HG03575 (cell line): ENCODE measurements around the gene HPGD.
A peak's percentile ranks its signal among the peaks of the same experiment; 100 is the strongest.

Experiments
- ATAC-seq: cut with Tn5 transposase; IDR thresholded peaks from one replicate; pipeline ENCODE4 v1.9.1; 2021; ENCODE audit not compliant: unreplicated experiment, insufficient number of reproducible peaks, low FRiP score; ENCODE audit errors: extremely low read depth

The HPGD gene

DNA sequence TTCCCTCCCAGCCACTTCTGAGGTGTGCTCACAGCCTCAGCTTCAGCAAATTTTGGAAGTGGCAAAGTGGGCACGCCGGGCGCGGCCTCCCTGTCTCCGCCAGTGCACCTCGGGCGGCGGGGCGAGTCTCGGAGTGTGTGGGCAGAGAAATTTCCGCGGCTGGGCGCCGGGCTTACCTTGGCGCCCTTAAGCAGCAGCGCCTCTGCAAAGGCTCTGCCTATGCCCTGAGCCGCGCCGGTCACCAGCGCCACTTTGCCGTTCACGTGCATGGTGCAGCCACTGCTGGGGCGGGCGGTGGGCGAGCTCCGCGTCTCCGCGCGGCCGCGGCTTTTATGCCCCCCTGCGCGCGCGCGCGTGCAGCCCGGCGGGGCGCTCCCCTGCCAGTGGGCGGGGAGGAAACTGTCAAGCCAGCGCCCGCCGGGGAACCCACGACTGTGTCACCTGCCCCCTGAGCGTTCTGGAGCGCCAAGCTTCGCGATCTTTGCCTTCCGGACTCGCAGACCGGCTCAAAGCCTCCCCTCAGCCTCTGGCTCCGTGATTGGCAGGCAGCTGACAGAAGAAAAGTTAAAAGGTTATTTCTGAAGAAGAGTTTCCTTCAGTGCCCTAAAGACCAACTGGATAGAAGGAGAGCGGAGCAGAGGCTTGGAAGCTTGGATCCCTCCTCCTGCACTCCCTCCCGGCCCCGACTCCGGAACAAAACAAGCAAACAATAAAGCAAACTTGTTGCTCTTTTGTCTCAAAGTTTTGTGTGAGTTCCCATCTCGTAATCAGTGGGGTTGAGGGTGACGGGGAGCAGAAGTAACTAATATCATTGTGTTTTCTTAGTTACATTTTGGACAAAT, at the start of gene HPGD:
TSS of gene HPGD (minus strand) at position 306 of the 842 bp plus-strand sequence. CDS start at position 269, 37 bp downstream.
- ATAC-seq, result no peak

GRCh38 chr4:174564529-174564928, 42.2 kb upstream of the HPGD start:
- no peak for ATAC-seq

- ATAC-seq, result no peak
Measured at GRCh38 chr4:174563399-174563798, 41.1 kb upstream of the HPGD start.

DNA sequence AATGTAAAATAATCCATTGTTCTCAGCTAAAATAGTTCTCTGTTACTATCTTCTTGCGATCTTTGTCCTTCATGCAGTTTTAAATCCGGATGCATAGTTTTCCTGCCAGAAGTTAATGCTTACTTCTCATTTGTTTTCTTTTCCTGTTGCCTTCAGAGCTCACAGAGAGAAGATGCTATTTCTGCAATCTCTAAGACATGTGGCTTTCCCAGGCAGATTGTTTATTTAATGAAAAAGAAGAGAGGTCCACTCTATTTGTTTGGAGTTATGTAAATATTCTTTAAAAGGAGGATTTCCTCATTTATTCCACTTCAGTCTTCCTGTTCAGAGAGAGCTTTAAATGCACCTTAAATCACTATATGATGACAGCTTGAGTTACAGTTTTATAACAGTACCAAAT, 39.3 kb upstream of the HPGD start:
- ATAC-seq, result no peak

DNA sequence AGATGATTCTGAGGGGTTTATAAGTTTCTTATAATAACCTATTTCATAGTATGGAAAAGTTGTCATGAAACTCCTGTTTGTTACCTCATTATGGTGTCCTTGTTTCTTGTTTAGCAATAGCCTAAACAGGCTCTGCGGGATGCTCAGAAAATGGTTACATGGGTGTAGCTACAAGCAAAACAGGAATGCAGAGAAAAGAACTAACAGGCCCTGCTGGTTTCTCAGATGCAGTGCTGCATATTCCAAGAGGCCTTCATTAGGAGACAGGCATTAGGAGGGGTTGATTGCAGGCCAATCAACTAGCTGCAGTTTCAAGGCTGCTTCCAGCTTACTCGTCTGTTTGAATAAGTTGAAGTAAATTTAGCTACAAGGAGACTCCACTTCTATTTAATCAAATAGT, 37.6 kb upstream of the HPGD start:
- ATAC-seq, result no peak

DNA sequence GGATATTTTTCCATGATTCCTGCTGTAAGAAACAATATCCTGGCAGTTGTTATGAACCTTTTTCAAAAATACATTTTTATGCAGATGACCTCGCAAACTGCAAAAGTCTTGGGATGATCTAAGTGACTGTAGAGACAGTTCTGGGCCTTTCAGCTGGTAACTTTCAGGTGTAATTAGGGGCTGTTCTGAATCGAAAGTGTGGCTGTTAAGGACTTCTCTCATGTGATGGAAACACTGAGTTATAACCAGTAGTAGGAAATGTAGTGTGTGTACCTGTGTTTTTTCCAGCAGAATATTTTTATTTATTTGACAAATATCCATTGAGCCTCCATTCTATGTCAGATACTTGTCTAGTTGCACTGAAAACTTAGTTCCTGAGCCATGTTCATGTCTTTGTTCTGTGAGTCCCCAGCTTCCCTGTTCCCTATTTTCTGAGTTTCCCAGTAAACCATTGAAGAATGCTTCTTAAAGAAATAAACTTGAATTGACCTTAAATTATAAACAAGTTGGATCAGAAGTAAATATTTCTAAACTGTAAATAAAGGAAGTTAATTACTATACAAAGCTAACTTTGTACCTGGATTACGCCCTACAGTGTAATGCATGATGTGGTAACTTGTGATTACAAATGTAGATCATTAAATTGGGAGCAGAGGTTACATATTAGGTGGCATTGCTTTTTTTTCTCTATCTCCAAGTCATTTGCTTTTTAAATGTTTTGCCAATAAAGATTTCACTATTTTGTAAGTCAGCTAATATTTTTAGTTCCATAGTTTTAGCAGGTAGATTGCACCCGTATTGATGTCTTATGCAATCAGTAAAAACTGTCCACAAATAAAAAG, 33.7 kb upstream of the HPGD start:
- no peak for ATAC-seq

GRCh38 chr4:174554231-174554728, 32.0 kb upstream of the HPGD start:
- ATAC-seq, result no peak

DNA sequence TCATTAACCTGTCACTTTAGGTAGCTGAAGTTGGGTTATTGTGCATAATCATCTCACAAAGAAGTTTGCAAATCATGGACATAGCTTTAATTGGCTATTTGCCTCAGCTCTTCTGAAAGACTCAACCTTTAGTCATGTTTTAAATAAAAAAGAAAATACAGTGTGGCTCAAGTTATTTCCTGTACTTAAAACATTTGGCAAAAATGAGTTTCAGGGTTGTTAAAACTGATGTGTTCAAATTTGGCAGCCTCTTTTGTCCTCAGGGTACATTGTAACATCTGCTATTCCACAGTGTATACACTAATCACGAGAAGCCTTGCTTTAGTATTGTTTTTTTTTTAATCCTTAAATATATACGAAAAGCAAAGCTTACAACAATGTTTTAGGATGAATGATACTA, 31.5 kb upstream of the HPGD start:
- ATAC-seq, result no peak

DNA sequence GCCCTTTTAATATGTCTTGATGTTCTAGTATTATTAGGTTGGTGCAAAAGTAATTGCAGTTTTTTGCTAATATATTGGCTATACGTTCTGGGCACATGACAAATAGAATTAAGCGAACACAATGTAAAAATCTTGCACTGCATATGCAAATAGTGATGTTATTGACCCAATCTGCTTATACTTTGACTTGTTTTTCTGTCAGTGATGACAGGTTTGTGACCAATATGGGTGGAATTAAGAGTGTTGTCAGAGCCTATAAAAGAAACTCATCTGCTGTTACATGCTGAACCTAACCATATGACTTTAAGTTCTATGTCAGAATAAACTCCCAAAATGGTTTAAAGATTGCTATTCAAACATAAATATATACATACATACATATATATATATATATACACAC, 30.7 kb upstream of the HPGD start:
- no peak for ATAC-seq

DNA sequence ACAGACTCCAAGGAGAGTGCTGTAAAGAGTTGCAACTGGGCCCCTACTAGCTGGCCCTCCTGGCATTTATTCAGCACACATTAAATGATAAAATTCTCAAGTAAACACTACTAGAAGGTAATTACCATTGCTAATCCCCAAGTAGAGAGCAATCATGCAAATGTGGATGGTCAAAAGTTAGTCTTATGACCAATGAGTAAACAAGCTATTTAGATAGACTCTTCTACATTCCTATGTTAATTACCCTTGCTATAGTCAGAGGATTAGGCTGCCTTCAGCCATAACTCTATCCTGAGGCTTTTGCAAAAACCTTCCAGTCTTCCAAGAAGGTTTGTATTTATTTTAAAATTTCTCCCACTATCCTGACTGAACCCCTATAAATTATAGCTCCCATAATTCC, 28.3 kb upstream of the HPGD start:
- ATAC-seq, result no peak

GRCh38 chr4:174549721-174550120, 27.4 kb upstream of the HPGD start:
- ATAC-seq, result no peak

DNA sequence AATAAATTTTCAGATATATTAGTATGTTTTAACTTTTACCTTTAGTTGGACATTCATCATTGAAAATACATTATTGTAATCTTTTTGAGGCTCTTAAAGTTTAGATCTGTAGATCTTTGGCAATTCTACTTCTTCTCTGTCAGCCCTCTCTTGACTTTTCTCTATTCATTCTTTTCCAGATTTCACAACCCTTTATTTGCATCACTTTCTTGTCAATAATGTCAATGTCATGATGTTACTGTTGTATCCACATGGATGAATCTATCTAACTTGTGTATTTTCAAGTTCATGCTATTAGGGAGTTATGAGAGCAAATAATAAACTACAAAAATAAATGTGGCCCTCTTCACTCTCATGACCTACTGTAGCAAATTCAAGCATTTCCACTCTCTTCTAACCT, 23.0 kb upstream of the HPGD start:
- ATAC-seq, result no peak

DNA sequence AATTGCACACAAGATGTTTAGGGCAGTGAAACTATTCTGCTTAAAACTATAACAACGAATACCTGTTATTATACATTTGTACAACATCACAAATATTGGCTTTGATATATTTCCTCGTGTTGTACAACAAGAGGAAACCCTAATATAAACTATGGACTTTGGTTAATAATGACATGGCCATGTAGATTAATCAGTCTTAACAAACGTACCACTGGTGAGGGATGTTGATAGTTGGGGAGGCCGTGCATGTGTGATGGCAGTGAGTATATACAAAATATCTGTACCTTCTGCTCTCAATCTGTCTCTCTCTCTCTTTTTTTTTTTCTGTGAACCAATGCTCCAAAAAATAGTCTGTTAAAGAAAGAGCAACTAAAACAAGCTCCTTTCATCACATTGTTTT, 22.2 kb upstream of the HPGD start:
- ATAC-seq, result no peak

GRCh38 chr4:174540175-174540574, 17.9 kb upstream of the HPGD start:
- no peak for ATAC-seq

DNA sequence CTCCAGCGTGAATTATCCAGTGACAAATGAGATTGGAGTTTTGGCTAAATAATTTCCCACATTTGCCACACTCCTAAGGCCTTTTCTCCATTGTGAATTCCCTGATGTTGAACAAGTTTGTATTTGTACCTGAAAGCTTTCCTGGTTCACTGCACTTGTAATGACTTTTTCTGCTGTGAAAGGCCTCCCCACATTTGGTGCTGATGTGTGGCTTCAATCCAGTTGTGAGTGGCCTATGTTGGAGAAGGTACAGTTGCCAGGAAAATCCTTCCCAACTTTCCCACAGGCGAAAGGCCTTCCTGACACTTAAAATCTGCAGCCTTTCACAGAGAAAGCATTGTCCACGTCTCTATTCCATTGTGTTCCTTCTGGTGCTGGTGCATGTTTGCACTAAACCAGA, 17.3 kb upstream of the HPGD start:
- ATAC-seq, result no peak

DNA sequence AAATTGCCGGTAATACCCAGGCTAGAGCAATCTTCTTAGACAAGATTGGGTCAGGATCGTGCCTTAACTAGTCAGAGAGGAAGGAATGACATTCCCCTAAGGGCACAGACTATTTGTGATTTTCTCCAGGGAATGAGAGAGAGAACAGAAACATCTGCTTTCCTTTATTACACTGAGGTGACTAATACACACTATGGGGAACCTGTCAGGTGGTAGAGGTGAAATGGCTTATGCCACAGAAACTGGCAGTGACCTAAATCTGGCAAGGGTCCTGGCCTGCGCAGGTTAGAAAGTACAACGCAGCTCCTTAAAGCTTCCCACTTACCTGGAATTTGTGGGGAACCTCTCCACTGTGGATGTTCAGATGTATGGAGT, 16.6 kb upstream of the HPGD start:
- ATAC-seq, result no peak

DNA sequence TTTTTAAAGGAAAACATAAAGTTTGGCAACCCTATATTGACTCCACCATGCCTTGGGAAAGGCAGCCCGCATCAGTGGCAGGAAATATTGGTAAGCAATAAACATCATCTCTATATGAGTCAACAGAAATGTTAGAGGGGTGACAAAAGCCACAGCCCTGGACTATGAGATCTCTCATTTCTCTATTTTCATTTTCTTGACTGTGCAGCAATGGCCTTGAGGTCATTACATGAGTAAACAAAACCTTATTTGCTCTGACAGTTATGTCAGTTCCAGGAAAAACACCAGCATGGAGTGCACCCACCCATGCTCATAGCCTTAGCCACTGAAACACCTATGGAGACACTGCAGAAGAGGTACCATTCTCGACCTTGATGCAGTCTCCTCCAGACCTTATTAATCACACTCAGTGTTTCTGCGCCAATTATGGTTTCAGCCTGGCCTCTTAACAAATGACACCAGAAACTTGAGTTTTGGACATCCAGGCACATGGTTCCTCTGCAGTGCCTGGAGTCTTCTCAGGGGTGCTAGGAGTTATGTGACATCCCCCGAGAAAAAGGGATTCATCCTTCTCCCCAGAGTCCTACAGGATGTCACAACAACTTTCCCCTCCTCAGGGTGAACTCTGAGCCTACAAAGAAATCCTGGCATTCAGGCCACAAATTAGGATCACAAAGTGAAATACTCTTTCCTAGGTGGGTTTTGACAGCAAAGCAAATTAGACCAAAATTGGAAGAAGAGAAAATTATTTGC, 16.0 kb upstream of the HPGD start:
- ATAC-seq, result peak; percentile 98

GRCh38 chr4:174537634-174538033, 15.3 kb upstream of the HPGD start:
- ATAC-seq, result peak; percentile 14

DNA sequence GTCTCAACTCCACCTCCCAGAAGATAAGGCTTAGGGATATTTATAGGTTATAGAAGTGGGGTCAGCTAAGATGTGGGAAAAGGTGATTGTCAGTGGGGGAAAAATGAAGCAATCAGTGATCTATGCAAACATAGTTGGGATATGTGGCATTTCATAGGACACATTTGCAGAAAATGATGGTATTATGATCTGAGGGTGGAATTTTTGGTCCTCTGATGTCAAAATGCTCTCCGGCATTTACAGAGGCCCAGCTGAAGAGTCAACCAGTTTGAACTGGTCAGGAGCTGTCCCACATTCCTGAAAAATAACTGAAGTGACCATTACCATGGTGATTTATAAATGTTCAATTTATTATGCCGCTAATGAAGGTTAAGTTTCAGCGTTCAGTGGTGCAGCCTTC, 12.2 kb upstream of the HPGD start:
- ATAC-seq, result no peak
